IMR-90 (cell line): ENCODE data around the gene FOXF1. TPM values are rescaled to one million over a fixed set of nuclear protein-coding genes. Genes with fewer than 3 reads are reported as not detected.

ENCODE experiments used
- ATAC-seq: fragments of 200-7000 bp; cut with Tn5 transposase; 2 replicates; pipeline ENCODE4 v1.9.1; 2020; ENCODE audit warnings: low read depth, mild to moderate bottlenecking, moderate library complexity
- BruUV-seq: library from RNA; stranded (reverse); fragments of 400-500 nt; replicated peaks from 2 replicates; lab custom pipeline; 2021; lab: Mats Ljungman, UMichigan
- CTCF ChIA-PET: fragments of 300-600 bp; formaldehyde crosslinking; extraction: SDS; loops from one replicate; lab custom pipeline; 2021; ENCODE audit warnings: antibody characterized with exemption; lab: Yijun Ruan, JAX
- POLR2A ChIA-PET: fragments of 300-600 bp; sonication (Branson Sonifier 250); formaldehyde crosslinking; loops from one replicate; lab custom pipeline; 2022; ENCODE audit warnings: antibody characterized with exemption; ENCODE audit not compliant: unreplicated experiment; lab: Charles Lee
- DNase-seq: peaks from one replicate; pipeline ENCODE4 v3.0.0; 2013
- H2AFZ ChIP-seq: replicated peaks from 2 replicates; pipeline ENCODE3; 2013; ENCODE audit warnings: low read length, mild to moderate bottlenecking; ENCODE audit not compliant: poor library complexity
- H2AK5ac ChIP-seq: 2 replicates; pipeline ENCODE4 v1.6.1; 2013; ENCODE audit warnings: low read depth, low read length, inconsistent platforms
- H2AK9ac ChIP-seq: replicated peaks from 2 replicates; pipeline ENCODE3; 2013; ENCODE audit warnings: mild to moderate bottlenecking, low read depth, low read length, moderate library complexity; ENCODE audit not compliant: poor library complexity
- H2BK120ac ChIP-seq: 2 replicates; pipeline ENCODE4 v1.6.1; 2013; ENCODE audit warnings: low read depth, low read length, inconsistent platforms
- H2BK15ac ChIP-seq: 3 replicates; pipeline ENCODE4 v1.6.1; 2013; ENCODE audit warnings: low read depth, low read length, inconsistent platforms
- H2BK20ac ChIP-seq: 2 replicates; pipeline ENCODE4 v1.6.1; 2013; ENCODE audit warnings: low read depth, mild to moderate bottlenecking, inconsistent platforms, low read length, moderate library complexity
- H2BK5ac ChIP-seq: 2 replicates; pipeline ENCODE4 v1.6.1; 2013; ENCODE audit warnings: mild to moderate bottlenecking, low read depth, low read length, inconsistent platforms; ENCODE audit not compliant: poor library complexity, severe bottlenecking
- H3K14ac ChIP-seq: replicated peaks from 2 replicates; pipeline ENCODE4 v1.6.1; 2013; ENCODE audit warnings: low read depth, low read length, inconsistent platforms
- H3K18ac ChIP-seq: 2 replicates; pipeline ENCODE4 v1.6.1; 2013; ENCODE audit warnings: low read depth, low read length, control low read depth
- H3K23ac ChIP-seq: 2 replicates; pipeline ENCODE4 v1.6.1; 2013; ENCODE audit warnings: low read depth, low read length, inconsistent platforms
- H3K27ac ChIP-seq: 2 replicates; pipeline ENCODE4 v1.5.1; 2013; ENCODE audit warnings: mild to moderate bottlenecking, control low read depth, low read length; ENCODE audit not compliant: insufficient read depth
- H3K27me3 ChIP-seq: 2 replicates; pipeline ENCODE4 v1.6.1; 2013; ENCODE audit warnings: low read length; ENCODE audit not compliant: control insufficient read depth, insufficient read depth
- H3K36me3 ChIP-seq: 2 replicates; pipeline ENCODE4 v1.6.1; 2013; ENCODE audit warnings: low read length, mixed read lengths; ENCODE audit not compliant: control insufficient read depth, insufficient read depth
- H3K4ac ChIP-seq: 2 replicates; pipeline ENCODE4 v1.6.1; 2013; ENCODE audit warnings: low read depth, low read length, inconsistent platforms
- H3K4me1 ChIP-seq: 2 replicates; pipeline ENCODE4 v1.6.1; 2013; ENCODE audit warnings: low read length, mixed read lengths; ENCODE audit not compliant: control insufficient read depth, insufficient read depth
- H3K4me2 ChIP-seq: 2 replicates; pipeline ENCODE4 v1.6.1; 2013; ENCODE audit warnings: low read depth, mild to moderate bottlenecking, control low read depth, low read length, moderate library complexity
- H3K4me3 ChIP-seq: 2 replicates; pipeline ENCODE4 v1.5.1; 2013; ENCODE audit warnings: low read depth, mild to moderate bottlenecking, control low read depth, low read length, moderate library complexity; ENCODE audit not compliant: insufficient read depth
- H3K56ac ChIP-seq: 2 replicates; pipeline ENCODE4 v1.6.1; 2013; ENCODE audit warnings: low read length, inconsistent platforms; ENCODE audit not compliant: insufficient read depth; ENCODE audit errors: extremely low read depth
- H3K79me1 ChIP-seq, 2 experiments: 2 replicates each; pipeline ENCODE4 v1.6.1; 2013; ENCODE audit warnings: low read length in 2 of 2, inconsistent platforms in 1 of 2, low read depth in 1 of 2
- H3K9ac ChIP-seq: 2 replicates; pipeline ENCODE4 v1.6.1; 2013; ENCODE audit warnings: low read depth, low read length, control low read depth
- H3K9me1 ChIP-seq: 2 replicates; pipeline ENCODE4 v1.6.1; 2013; ENCODE audit warnings: low read length, inconsistent platforms; ENCODE audit not compliant: insufficient read depth
- H3K9me3 ChIP-seq: 2 replicates; pipeline ENCODE4 v1.6.1; 2013; ENCODE audit warnings: low read length; ENCODE audit not compliant: control insufficient read depth, insufficient read depth
- H4K20me1 ChIP-seq: 2 replicates; pipeline ENCODE4 v1.6.1; 2013; ENCODE audit warnings: low read length, inconsistent platforms; ENCODE audit not compliant: insufficient read depth
- H4K5ac ChIP-seq: 2 replicates; pipeline ENCODE4 v1.6.1; 2013; ENCODE audit warnings: mild to moderate bottlenecking, low read depth, low read length, control low read depth
- H4K8ac ChIP-seq, 2 experiments: 2 replicates each; pipeline ENCODE4 v1.6.1; 2013; ENCODE audit warnings: low read depth in 2 of 2, low read length in 2 of 2, control low read depth in 1 of 2, inconsistent platforms in 1 of 2
- H4K91ac ChIP-seq: 2 replicates; pipeline ENCODE4 v1.6.1; 2013; ENCODE audit warnings: low read depth, low read length, inconsistent platforms; ENCODE audit not compliant: insufficient read depth
- CEBPB ChIP-seq: IDR thresholded peaks from 2 replicates; pipeline ENCODE4 v1.6.1; 2012; ENCODE audit warnings: low read depth, low read length, improper control_type of control experiment
- CHD1 ChIP-seq: IDR thresholded peaks from 2 replicates; pipeline ENCODE4 v1.6.1; 2012; ENCODE audit warnings: low read depth, low read length, improper control_type of control experiment
- CTCF ChIP-seq: conservative IDR thresholded peaks from 2 replicates; pipeline ENCODE4 v1.5.1; 2012; ENCODE audit warnings: mild to moderate bottlenecking, low read depth, low read length, improper control_type of control experiment
- FOS ChIP-seq: fragments of 150-350 bp; IDR thresholded peaks from 2 replicates; pipeline ENCODE4 v1.6.1; 2016; ENCODE audit warnings: low read depth, low read length
- MAFK ChIP-seq: IDR thresholded peaks from 2 replicates; pipeline ENCODE4 v1.6.1; 2012; ENCODE audit warnings: low read depth, low read length, improper control_type of control experiment
- MAZ ChIP-seq: IDR thresholded peaks from 2 replicates; pipeline ENCODE4 v1.6.1; 2012; ENCODE audit warnings: low read depth, mild to moderate bottlenecking, low read length, improper control_type of control experiment, moderate library complexity, borderline replicate concordance
- MXI1 ChIP-seq: IDR thresholded peaks from 2 replicates; pipeline ENCODE4 v1.6.1; 2012; ENCODE audit warnings: low read depth, mild to moderate bottlenecking, low read length, moderate library complexity, borderline replicate concordance
- NFE2L2 ChIP-seq: fragments of 150-350 bp; IDR thresholded peaks from 2 replicates; pipeline ENCODE4 v1.6.1; 2016; ENCODE audit warnings: low read depth, mild to moderate bottlenecking, low read length
- POLR2A ChIP-seq: IDR thresholded peaks from 2 replicates; pipeline ENCODE4 v1.6.1; 2012; ENCODE audit warnings: mild to moderate bottlenecking, low read depth, low read length
- RAD21 ChIP-seq: IDR thresholded peaks from 2 replicates; pipeline ENCODE4 v1.6.1; 2012; ENCODE audit warnings: low read length, improper control_type of control experiment
- RFX5 ChIP-seq: IDR thresholded peaks from 2 replicates; pipeline ENCODE4 v1.8.0; 2012; ENCODE audit warnings: low read depth, mild to moderate bottlenecking, low read length, moderate library complexity
- USF2 ChIP-seq: fragments of 150-350 bp; IDR thresholded peaks from 2 replicates; pipeline ENCODE4 v1.6.1; 2017; ENCODE audit warnings: mild to moderate bottlenecking, antibody characterized with exemption, low read length, low read depth
- WGBS, 2 experiments: methylation state at CpG; one replicate each; pipeline versions ENCODE4 v1.1.5 to v1.1.7; 2013; ENCODE audit warnings: missing lambda C conversion rate in 2 of 2; ENCODE audit not compliant: insufficient read length in 1 of 2; ENCODE audit errors: extremely low coverage in 2 of 2; 5-methylcytosine and 5-hydroxymethylcytosine counted together
- dilution Hi-C: fragments of 300-500 bp; cut with HindIII; formaldehyde crosslinking; loops from one replicate; pipeline ENCODE4 v1.14.3; 2018; ENCODE audit warnings: low sequenced_read_pairs; ENCODE audit not compliant: unreplicated experiment
- in situ Hi-C: fragments of 300-500 bp; cut with MboI; formaldehyde crosslinking; loops from 3 replicates; pipeline ENCODE4 v1.14.3; 2019; ENCODE audit warnings: low sequenced_read_pairs, inconsistent platforms, mixed read lengths
- intact Hi-C: fragments of 100-400 bp; cut with micrococcal nuclease; formaldehyde crosslinking; loops from 2 replicates; pipeline ENCODE4 v1.10.0; 2022
- polyA plus RNA-seq, 3 experiments: library from polyadenylated mRNA; depleted of rRNA; stranded (reverse); fragments of >200 nt; gene quantifications; 2 replicates each; pipeline ENCODE4 v1.2.3, GENCODE V29; 2012; ENCODE audit warnings: low replicate concordance in 1 of 3
- total RNA-seq: library from RNA; depleted of rRNA; stranded (reverse); fragments of >200 nt; gene quantifications from 2 replicates; pipeline ENCODE4 v1.2.3, GENCODE V29; 2012

The FOXF1 gene
- total and polyA plus RNA-seq, 2 of the 4 experiments (the other 2 are of a cell fraction): 2.7 to 33.0 TPM

DNA sequence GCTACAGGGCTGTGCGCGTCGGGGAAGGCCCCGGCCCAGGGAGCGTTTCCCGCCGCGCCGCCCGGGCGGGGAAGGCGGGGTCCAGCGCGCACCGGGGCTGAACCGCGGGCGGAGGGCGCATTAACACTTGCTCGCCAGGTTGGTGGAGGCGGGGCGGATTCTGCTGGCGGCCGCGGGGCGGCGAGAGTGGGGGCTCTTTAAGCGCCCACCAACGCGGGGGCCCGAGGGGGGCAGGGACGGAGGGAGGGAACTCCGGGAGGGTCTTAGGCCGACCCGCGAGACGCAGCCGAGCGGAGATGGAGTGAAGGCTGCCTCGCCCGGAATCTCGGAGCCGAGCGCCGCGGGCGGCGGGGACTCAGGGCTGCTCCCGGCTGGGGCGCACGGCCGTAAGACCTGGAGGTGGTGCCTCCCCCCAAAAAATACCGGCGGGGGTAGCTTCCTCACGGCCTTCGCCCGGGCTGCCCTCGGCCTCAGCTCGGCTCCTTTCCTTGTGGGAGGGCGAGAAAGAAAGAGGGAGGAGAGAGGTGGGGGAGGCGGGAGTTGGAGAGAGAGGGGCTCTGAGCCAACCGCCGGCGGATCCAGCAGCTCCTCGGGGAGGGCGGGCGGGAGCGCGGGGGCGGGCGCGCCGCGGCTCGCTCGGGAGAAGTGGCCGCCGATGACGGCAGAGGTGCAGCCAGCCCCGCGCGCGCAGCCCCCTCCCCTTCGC, 415 bp upstream of the FOXF1 start:
- H3K27ac ChIP-seq: peak overlapping the region; percentile 100
- H3K9me3 ChIP-seq: no peaks in the 10 kb centered on the region
- in situ Hi-C loops (loop anchor here (5.0 kb wide), 2 partner anchors 208 to 288 kb away; no protein-coding TSS in a partner anchor), intact Hi-C loops (loop anchor here (1.0 to 10.0 kb wide), 6 partner anchors 113 to 437 kb away; no protein-coding TSS in a partner anchor), dilution Hi-C loops (no loop called here)
- peak overlapping the region; percentile 98 for H3K4me3 ChIP-seq
- no peaks in the 10 kb centered on the region for H3K4me1 ChIP-seq
- peak overlapping the region; percentile 98 for H3K4ac ChIP-seq
- WGBS, 2 experiments: 0% methylated on average over 4 of the region's 84 CpGs; no CpG with 5 or more reads in 1 of the 2 experiments
- CTCF ChIA-PET: interaction anchor here (0.7 to 1.2 kb wide), 4 partner anchors 9 to 217 kb away, joined by 3 to 8 read pairs (median 3); no protein-coding TSS in a partner anchor
- H2BK15ac ChIP-seq: no peak overlapping the region
- H4K5ac ChIP-seq: no peak overlapping the region
- H4K20me1 ChIP-seq: peaks cover 38% of the 10 kb centered on the region
- DNase-seq (peak; percentile 96), ATAC-seq (peak; percentile 58)
- H2BK120ac ChIP-seq: peak overlapping the region; percentile 97
- no peaks in the 10 kb centered on the region for H3K9me1 ChIP-seq
- POLR2A ChIA-PET: interaction anchor here (0.6 to 2.2 kb wide), 32 partner anchors 8 to 1879 kb away, joined by 3 to 21 read pairs (median 4); no protein-coding TSS in a partner anchor
- BruUV-seq: no TSS peak
- peaks cover 0 to 7% of the 10 kb centered on the region in 2 experiments; a peak in 1 of 4 replicates for H3K79me1 ChIP-seq
- peak overlapping the region in 1 of 2 experiments; percentile 51; a peak in 3 of 4 replicates for H4K8ac ChIP-seq
- 0 out of 2 replicates have a peak overlapping the region, but pooled peaks have one; percentile 52 for H3K14ac ChIP-seq
- H3K23ac ChIP-seq: 0 out of 2 replicates have a peak overlapping the region, but pooled peaks have one; percentile 73
- H3K36me3 ChIP-seq: peaks cover 59% of the 10 kb centered on the region
- no peak overlapping the region for H2AK5ac ChIP-seq
- H2BK5ac ChIP-seq: peak overlapping the region; percentile 99
- peak overlapping the region; percentile 96 for H2AK9ac ChIP-seq
- peak overlapping the region; percentile 78 for H2AFZ ChIP-seq
- H2BK20ac ChIP-seq: no peak overlapping the region
- peak overlapping the region; percentile 100 for H3K9ac ChIP-seq
- H4K91ac ChIP-seq: peak overlapping the region; percentile 86; the same call in 1 of the 2 replicates
- H3K27me3 ChIP-seq: no peaks in the 10 kb centered on the region
- peak overlapping the region; percentile 75; the same call in 1 of the 2 replicates for H3K56ac ChIP-seq
- peak overlapping the region; percentile 15; the same call in 1 of the 2 replicates for H3K18ac ChIP-seq
- H3K4me2 ChIP-seq: peak overlapping the region; percentile 96
- TF ChIP-seq RAD21 (peak; percentile 8; the same call in 1 of the 2 replicates), CTCF (peak; percentile 17; the same call in 1 of the 2 replicates), MAFK (no peak), USF2 (peak; percentile 1; the same call in 1 of the 2 replicates), RFX5 (no peak), NFE2L2 (0 out of 2 replicates have a peak, but pooled peaks have one; percentile 4), CHD1 (peak; percentile 16; the same call in 1 of the 2 replicates), FOS (no peak), POLR2A (peak; percentile 83), MAZ (peak; percentile 82; the same call in 1 of the 2 replicates), MXI1 (0 out of 2 replicates have a peak, but pooled peaks have one; percentile 12), CEBPB (no peak)
